HG02642 (cell line): ENCODE measurements around the gene TECRL.

ENCODE experiments used
- ATAC-seq: cut with Tn5 transposase; IDR thresholded peaks from one replicate; pipeline ENCODE4 v1.9.1; 2021; ENCODE audit warnings: mild to moderate bottlenecking; ENCODE audit not compliant: unreplicated experiment, poor library complexity

The TECRL gene

DNA sequence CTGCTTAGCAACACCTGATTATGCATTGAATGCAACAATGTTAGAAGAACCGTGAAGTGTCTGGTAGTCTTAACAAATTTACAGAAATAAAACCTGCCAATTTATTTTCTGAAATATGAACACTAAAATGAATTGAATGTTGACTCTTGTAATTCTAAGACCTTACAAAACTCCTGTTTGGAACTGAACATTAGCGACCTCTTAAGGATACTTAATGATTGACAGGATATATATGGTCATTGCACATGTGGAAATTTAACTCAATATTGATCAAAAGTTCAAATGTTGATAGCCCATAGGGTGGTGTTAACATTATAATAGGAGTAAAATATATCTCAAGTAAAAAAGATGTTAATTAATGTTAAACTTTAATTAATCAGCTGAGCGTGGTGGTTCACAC lies 79.1 kb downstream of the TECRL start:
- ATAC-seq, result no peak

DNA sequence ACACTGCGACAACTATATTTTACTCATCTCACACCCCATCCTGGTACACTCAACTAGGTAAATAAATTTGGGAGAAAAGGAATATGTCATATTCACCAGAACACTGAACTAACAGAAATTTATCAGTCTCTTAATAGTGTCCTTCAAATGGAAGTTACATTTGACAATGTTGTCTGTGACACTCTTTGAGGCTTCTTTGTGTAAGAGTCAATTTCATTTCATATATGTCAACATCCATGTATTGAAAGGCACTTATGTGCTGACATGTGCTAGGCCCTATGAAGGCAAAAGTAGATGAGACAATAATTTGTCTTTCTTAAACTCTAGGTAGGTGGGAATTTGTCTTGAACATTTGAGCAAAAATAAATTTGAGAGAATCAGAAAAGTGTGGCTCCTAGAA lies 82.0 kb downstream of the TECRL start:
- no peak for ATAC-seq

DNA sequence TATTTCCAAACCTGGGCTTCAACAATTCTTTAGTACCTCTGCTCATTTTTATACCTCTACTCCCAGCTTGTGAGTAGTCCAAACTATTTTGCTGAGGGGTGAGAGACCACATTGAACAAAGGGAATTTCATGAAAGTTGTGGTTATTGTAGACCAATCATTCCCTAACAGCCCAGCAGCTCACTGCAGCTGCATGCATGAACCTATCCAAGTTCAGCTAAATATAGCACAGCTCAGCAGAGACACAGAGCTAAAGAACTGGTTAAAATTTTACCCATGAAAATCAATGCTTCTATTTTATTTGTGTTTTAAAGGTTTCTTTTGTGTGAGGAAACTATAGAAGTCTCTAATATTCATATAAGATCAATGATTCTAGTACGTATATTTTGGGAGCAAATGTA lies 82.7 kb downstream of the TECRL start:
- ATAC-seq, result no peak

DNA sequence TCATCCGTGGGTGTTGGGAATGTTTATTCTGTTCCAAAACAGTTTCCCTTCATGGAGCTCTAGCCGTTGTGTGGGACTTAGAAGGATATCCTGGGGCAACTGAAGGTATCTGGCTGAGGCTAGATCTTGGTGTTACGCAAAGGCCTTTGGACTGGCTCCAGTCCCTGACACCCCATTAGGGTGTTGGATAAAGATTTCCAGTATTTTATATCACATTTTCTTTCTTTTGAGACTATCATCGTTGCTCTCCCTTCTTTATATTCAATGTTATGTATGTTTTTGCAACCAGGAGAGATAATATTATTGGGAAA lies 103.0 kb downstream of the TECRL start:
- no peak for ATAC-seq

DNA sequence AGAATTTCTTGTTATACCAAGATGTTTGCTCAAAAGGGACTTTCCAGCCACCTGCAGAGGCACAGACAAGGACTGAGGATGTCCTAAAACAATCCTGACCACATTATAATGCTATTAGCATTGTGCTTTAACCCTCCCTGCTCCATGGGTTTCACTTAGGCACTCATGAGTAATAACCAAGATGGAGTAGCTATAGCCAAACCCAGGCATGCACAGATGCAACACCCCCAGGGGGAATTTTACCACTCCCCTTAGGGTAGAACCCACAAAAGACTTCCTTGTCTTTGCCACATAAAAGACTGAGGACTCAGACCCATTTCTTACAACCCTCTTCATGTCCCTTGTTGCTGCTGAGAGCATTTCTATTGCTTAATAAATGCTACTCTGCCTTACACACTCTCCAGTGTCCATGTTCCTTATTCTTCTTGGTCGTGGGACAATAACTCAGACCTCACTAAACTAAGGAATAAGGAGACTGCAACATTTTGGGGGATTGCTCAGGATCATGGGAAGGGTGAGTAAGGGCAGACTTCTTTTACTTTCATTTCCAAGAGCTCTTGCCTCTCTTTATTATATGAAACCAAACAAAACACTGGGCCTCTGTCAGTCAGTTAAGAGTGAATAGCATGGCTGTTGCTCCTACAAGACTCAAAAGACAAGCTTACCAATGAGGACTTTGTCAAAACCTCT lies 103.5 kb downstream of the TECRL start:
- ATAC-seq, result no peak

DNA sequence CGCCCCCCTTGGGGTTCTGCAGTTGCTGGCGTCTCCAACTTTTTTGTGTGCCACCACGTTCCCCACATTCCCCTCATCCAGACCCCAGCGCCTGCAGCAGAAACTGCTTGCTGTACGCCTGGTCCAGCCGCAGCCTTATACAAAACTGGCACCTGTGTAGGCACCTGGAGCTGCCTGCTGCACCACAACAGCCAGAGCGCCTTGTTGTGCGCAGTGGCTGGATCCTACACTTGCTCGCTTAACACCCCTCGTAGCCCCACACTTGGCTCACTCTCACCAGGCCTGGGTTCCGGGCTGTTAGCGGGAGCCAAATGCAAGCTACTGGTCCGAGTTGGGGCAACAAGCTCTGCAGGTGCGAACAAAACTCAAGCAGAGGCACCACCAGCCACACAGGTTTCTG lies 136.8 kb downstream of the TECRL start:
- ATAC-seq, result no peak

DNA sequence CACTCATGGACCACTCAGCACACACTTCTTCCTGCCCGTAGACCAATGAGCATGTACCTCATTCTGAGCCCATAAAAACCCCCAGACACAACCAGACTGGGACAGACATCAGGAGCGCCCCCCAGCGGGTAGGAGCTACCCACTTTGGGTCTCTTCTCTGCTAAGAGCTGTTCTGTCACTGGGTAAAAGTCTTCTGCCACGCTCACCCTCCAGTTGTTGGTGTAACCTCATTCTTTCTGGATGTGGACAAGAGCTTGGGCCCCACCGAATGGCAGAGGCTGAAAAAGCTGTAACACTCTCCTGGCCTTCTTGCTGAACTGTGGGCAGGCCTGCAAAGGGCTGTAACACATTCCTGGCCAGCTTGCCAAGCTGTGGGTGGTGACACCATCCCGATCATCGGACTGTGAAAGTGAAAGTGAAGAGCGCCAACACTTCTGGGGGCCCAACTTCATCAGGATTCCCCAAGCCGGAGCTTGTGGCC lies 137.6 kb downstream of the TECRL start:
- ATAC-seq, result no peak

DNA sequence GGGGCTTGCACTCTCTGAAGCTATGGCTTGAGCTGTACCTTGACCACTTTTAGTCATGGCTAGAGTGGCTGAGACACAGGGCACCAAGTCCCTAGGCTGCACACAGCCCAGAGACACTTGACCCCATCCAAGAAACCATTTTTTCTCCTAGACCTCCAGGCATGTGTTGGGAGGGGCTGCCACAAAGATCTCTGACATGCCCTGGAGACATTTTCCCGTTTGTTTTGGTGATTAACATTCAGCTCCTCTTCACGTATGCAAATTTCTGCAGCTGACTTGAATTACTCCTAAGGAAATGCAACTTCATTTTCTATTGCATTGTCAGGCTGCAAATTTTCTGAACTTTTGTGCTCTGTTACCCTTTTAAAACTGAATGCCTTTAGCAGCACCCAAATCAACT lies 142.6 kb downstream of the TECRL start:
- no peak for ATAC-seq

DNA sequence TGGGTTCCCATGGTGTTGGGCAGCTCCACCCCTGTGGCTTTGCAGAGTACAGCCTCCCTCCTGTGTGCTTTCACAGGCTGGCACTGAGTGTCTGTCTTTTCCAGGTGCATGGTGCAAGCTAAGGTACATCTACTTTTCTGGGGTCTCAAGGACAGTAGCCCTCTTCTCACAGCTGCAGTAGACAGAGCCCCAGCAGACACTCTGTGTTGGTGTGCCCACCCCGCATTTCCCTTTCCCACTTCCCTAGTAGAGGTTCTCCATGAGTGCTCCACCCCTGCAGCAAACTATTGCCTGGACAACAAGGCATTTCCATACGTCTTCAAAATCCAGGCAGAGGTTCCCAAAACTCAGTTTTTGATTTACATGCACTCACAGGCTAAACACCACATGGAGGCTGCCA lies 143.0 kb downstream of the TECRL start:
- no peak for ATAC-seq

DNA sequence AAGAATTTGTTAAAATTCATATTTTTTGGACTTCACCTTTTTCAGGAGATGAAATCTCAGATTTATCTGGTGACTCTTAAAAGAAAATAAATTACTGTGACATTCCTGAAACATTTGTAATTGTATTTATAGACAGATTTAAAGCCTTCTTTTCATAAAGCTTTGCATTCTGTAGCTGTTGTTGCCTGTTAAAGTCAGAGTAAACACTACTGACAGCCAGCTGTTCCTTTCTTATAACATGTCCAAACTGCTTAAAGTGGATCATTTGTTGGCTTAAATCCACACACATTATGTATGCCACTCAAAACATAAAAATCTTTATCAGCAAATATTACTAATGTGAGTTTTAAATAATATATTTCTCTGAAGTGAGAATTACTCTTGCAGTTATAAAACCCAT lies 157.5 kb downstream of the TECRL start:
- no peak for ATAC-seq

DNA sequence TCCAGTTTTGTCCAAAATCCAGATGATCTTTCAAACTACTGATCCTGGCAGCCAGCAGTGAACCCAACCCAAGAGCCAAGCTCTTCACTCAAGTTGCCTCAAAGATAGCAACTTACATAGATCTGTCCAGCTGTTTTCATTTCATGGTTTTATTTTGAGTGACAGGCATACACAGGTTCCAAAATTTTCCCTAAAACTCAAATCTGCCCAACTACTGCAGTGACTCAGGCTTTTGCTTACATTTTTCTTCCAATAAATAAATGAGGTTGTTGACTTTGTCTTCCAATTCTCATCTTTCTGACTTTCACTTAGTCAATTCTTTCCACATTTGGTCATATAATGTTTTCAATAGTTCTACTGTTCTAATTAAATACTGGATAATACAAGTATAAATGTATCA lies 158.8 kb downstream of the TECRL start:
- ATAC-seq, result no peak

DNA sequence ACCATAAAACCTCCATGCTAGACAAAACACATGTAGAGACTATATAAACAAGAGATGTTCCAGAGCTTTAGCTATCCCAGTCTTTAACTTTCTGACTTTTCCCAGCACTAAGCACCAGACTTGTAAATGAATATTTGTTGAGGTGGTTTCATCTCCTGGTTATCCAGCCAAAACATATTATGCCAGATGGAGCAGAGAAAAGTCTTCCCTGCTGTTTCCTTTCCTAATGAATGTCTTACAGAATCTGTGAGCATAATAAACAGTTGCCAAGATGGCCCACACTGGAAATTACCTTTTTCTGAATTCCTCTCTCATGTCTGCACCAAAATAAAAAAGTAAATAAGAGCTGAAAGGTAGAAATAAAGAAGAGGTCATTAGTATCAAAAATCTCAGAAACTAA lies 159.2 kb downstream of the TECRL start:
- ATAC-seq, result no peak

DNA sequence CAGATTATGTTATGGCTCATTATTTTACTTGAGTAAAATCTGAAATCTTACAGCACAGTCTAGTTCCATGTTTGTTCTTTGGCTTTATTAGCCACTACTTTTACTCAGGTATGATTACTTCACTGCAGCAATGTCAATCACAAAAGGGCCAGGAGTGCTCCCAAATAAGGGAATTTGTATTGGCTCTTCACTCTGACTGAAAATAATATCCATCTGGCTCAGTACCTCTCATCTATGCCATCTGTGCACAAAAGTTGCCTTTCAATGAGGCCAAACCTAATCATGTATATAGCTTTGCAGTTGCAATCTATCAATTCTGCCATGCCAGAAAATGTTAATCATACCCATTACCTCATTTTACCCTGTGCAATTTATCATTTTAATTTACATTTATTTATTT lies 161.1 kb downstream of the TECRL start:
- ATAC-seq, result no peak

DNA sequence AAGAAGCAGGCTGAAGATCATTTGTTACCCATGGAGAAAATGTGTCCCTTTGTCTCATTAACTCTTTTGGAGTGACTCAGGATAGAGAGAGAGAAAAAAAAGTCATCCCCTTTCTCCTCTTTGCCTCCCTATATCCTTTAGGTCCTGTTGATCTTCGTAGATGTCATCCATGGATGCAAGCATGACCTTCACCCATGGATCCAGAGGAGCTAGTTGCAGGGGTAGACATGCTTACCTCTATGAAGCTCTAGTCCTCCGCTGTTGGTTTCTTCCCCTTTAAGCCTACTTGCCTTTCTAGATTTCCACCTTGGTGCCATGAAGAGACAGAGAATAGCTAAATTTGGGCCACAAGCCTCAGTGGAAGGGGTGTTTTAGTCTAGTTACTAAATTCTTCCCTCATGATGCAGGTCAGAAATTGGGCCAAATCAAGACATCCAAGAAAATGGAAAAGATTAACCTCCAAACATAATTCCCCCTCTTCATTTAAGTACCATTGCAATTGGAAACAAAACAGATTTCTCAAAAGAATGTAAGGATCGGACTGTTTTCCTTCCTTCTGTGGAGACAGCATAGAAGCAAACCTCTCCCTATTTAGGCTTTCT lies 178.4 kb downstream of the TECRL start:
- no peak for ATAC-seq
